Measurements from ENCODE around the gene GADL1. TPM values are rescaled to one million over a fixed set of nuclear protein-coding genes. Genes with fewer than 3 reads are reported as not detected.

Gene GADL1
- total RNA-seq, 1 experiment from 2014 or later: not detected

- H4K20me1 ChIP-seq (ENCODE audit: insufficient read depth): no peaks in the 10 kb centered on the region
- H3K27ac ChIP-seq (ENCODE audit: low read depth, low read length): peak overlapping the region; percentile 12; the same call in 1 of the 2 replicates
- ATAC-seq (no peak), DNase-seq (ENCODE audit: low read depth, low spot score) (no peak)
- no peaks in the 10 kb centered on the region for H3K9me2 ChIP-seq (ENCODE audit: insufficient read depth)
- no peaks in the 10 kb centered on the region for H3K27me3 ChIP-seq (ENCODE audit: insufficient read depth, low read length)
- no peaks in the 10 kb centered on the region for H3K36me3 ChIP-seq (ENCODE audit: control insufficient read depth in 1 of 2, insufficient read depth in 2 of 2, low read length in 2 of 2)
- ChIA-PET POLR2A (no interaction called here), RAD21 (ENCODE audit: low non-redundant PET in 1 of 2, low total read pairs in 2 of 2, uncharacterized antibody in 2 of 2, unreplicated experiment in 2 of 2) (no interaction called here), CTCF (no interaction called here)
- peak overlapping the region in 1 of 2 experiments; percentile 9; a peak in 2 of 4 replicates for H3K4me3 ChIP-seq (replicated peaks in 1 of 2; ENCODE audit: low read depth in 1 of 2, low read length in 2 of 2)
- peaks cover 14 to 20% of the 10 kb centered on the region in 2 experiments for H3K4me1 ChIP-seq (ENCODE audit: control insufficient read depth in 1 of 2, insufficient read depth in 2 of 2, low read length in 2 of 2)
- peak overlapping the region; percentile 57 for H3K4me2 ChIP-seq (ENCODE audit: low read length)
- no peak overlapping the region for H3K9ac ChIP-seq (ENCODE audit: low read length)
- intact Hi-C loops (cut with micrococcal nuclease): no loop called here
- no peaks in the 10 kb centered on the region for H3K79me2 ChIP-seq (ENCODE audit: insufficient read depth, low read length)
- no peaks in the 10 kb centered on the region for H3K9me3 ChIP-seq (ENCODE audit: control insufficient read depth in 1 of 2, insufficient read depth in 1 of 2, low read depth in 1 of 2, low read length in 2 of 2)
- BruUV-seq (replicated peaks): no TSS peak
- TF ChIP-seq EZH2 (IDR thresholded peaks at IDR 0.05) (no peak), ZFX (IDR thresholded peaks at IDR 0.05) (no peak), EZH2phosphoT487 (IDR thresholded peaks at IDR 0.05; ENCODE audit: borderline replicate concordance) (no peak), POLR2AphosphoS5 (IDR thresholded peaks at IDR 0.05; ENCODE audit: low read depth, low read length) (no peak), SP1 (IDR thresholded peaks at IDR 0.05; ENCODE audit: low read depth) (no peak), CTCF (IDR thresholded peaks at IDR 0.05 in 2 of 3, conservative IDR thresholded peaks at IDR 0.05 in 1 of 3; ENCODE audit: borderline replicate concordance in 1 of 3, insufficient read depth in 1 of 3, low read depth in 2 of 3, low read length in 2 of 3) (no peak), EGR1 (IDR thresholded peaks at IDR 0.05; ENCODE audit: low read depth) (no peak)
- H2AFZ ChIP-seq (ENCODE audit: low read depth, low read length, poor library complexity, severe bottlenecking): peak overlapping the region; percentile 46
Measured at GRCh38 chr3:30721314-30721634, 173.2 kb downstream of the GADL1 start.

GRCh38 chr3:30720586-30721313 is 173.7 kb downstream of the GADL1 start:
- no peak overlapping the region for H3K9ac ChIP-seq (ENCODE audit: low read length)
- CTCF ChIA-PET: no interaction called here
- no peaks in the 10 kb centered on the region for H4K20me1 ChIP-seq (ENCODE audit: insufficient read depth)
- RAD21 ChIA-PET (ENCODE audit: low non-redundant PET in 1 of 2, low total read pairs in 2 of 2, uncharacterized antibody in 2 of 2, unreplicated experiment in 2 of 2): no interaction called here
- TF ChIP-seq POLR2A (IDR thresholded peaks at IDR 0.05; ENCODE audit: borderline replicate concordance, extremely low read depth, insufficient read depth, insufficient read length) (no peak), SP1 (IDR thresholded peaks at IDR 0.05; ENCODE audit: low read depth) (peak; percentile 60), FOSL1 (IDR thresholded peaks at IDR 0.05; ENCODE audit: low read depth) (peak; percentile 84), CBX3 (IDR thresholded peaks at IDR 0.05; ENCODE audit: low read depth) (peak; percentile 71), JUND (IDR thresholded peaks at IDR 0.05) (peak; percentile 74)
- no TSS peak for BruUV-seq (replicated peaks)
- no peaks in the 10 kb centered on the region for H3K9me3 ChIP-seq (ENCODE audit: control insufficient read depth in 1 of 2, insufficient read depth in 1 of 2, low read depth in 1 of 2, low read length in 2 of 2)
- H3K27ac ChIP-seq (ENCODE audit: low read depth, low read length): peak overlapping the region; percentile 25; the same call in 1 of the 2 replicates
- no peaks in the 10 kb centered on the region for H3K27me3 ChIP-seq (ENCODE audit: insufficient read depth, low read length)
- peak overlapping the region in 1 of 2 experiments; percentile 9; a peak in 2 of 4 replicates for H3K4me3 ChIP-seq (replicated peaks in 1 of 2; ENCODE audit: low read depth in 1 of 2, low read length in 2 of 2)
- H3K4me2 ChIP-seq (ENCODE audit: low read length): peak overlapping the region; percentile 57
- H3K9me2 ChIP-seq (ENCODE audit: insufficient read depth): no peaks in the 10 kb centered on the region
- ATAC-seq: peak; percentile 87
- no peaks in the 10 kb centered on the region for H3K36me3 ChIP-seq (ENCODE audit: control insufficient read depth in 1 of 2, insufficient read depth in 2 of 2, low read length in 2 of 2)
- POLR2A ChIA-PET: no interaction called here
- peak; percentile 60 for DNase-seq (ENCODE audit: low read depth, low spot score)
- peaks cover 14 to 20% of the 10 kb centered on the region in 2 experiments for H3K4me1 ChIP-seq (ENCODE audit: control insufficient read depth in 1 of 2, insufficient read depth in 2 of 2, low read length in 2 of 2)
- no peaks in the 10 kb centered on the region for H3K79me2 ChIP-seq (ENCODE audit: insufficient read depth, low read length)
- intact Hi-C loops (cut with micrococcal nuclease): no loop called here
- peak overlapping the region; percentile 65 for H2AFZ ChIP-seq (ENCODE audit: low read depth, low read length, poor library complexity, severe bottlenecking)
